ENCODE results near the gene PREP. TPM values are rescaled to one million over a fixed set of nuclear protein-coding genes. Genes with fewer than 3 reads are reported as not detected.

The PREP gene
- polyA plus RNA-seq (2013, experiment 1 of 2) = 74.9 TPM
- 72.8 TPM for polyA plus RNA-seq (2013, experiment 2 of 2)

- Histone ChIP-seq H3K23ac (ENCODE audit: low read length) (peak within 1 kb of the TSS; percentile 32), H2BK120ac (ENCODE audit: low read depth, low read length) (no peak within 1 kb of the TSS), H3K4me1 (ENCODE audit: control insufficient read depth, low read depth, low read length) (peaks cover 11% of the 10 kb centered on the region), H3K56ac (ENCODE audit: low read length) (peak within 1 kb of the TSS; percentile 97), H3K79me1 (ENCODE audit: low read length) (peaks cover 19% of the 10 kb centered on the region), H3K4ac (ENCODE audit: low read depth, low read length) (peak within 1 kb of the TSS; percentile 44), H3K36me3 (ENCODE audit: control insufficient read depth, insufficient read depth, low read length) (no peaks in the 10 kb centered on the region), H3K4me3 (ENCODE audit: low read length) (peak within 1 kb of the TSS; percentile 83), H3K18ac (ENCODE audit: low read length) (peak within 1 kb of the TSS; percentile 23), H3K27me3 (ENCODE audit: insufficient read depth, low read length, poor library complexity) (no peaks in the 10 kb centered on the region), H2BK5ac (ENCODE audit: low read length) (peak within 1 kb of the TSS; percentile 27), H4K5ac (ENCODE audit: low read length) (no peak within 1 kb of the TSS), H4K8ac (ENCODE audit: low read depth, low read length) (no peak within 1 kb of the TSS), H3K4me2 (ENCODE audit: low read length) (peak within 1 kb of the TSS; percentile 76), H3K27ac (ENCODE audit: low read depth, low read length) (peak within 1 kb of the TSS; percentile 52), H2AK5ac (ENCODE audit: low read length) (no peak within 1 kb of the TSS), H2BK15ac (replicated peaks; ENCODE audit: low read depth) (no peak within 1 kb of the TSS), H3K9ac (ENCODE audit: low read length) (peak within 1 kb of the TSS; percentile 87), H3K79me2 (ENCODE audit: control insufficient read depth, insufficient read depth, low read length) (peaks cover 33% of the 10 kb centered on the region)
- WGBS (ENCODE audit: extremely low coverage, insufficient coverage, low lambda C conversion rate) = no CpG with 5 or more reads among the region's 84 CpGs
- peak; percentile 89 for DNase-seq
These were observed at the start of gene PREP for GRCh38 chr6:105402939-105403935. TSS of gene PREP (minus strand) at chr6:105403082. CDS start at chr6:105402891, 191 bp downstream.

- Histone ChIP-seq H4K5ac (ENCODE audit: low read length) (no peak overlapping the region), H3K27me3 (ENCODE audit: insufficient read depth, low read length, poor library complexity) (no peaks in the 10 kb centered on the region), H3K79me2 (ENCODE audit: control insufficient read depth, insufficient read depth, low read length) (no peaks in the 10 kb centered on the region), H4K8ac (ENCODE audit: low read depth, low read length) (no peak overlapping the region), H3K4ac (ENCODE audit: low read depth, low read length) (no peak overlapping the region), H3K18ac (ENCODE audit: low read length) (no peak overlapping the region), H3K4me1 (ENCODE audit: control insufficient read depth, low read depth, low read length) (no peaks in the 10 kb centered on the region), H3K27ac (ENCODE audit: low read depth, low read length) (no peak overlapping the region), H3K4me2 (ENCODE audit: low read length) (no peak overlapping the region), H3K79me1 (ENCODE audit: low read length) (no peaks in the 10 kb centered on the region), H2BK120ac (ENCODE audit: low read depth, low read length) (no peak overlapping the region), H3K36me3 (ENCODE audit: control insufficient read depth, insufficient read depth, low read length) (no peaks in the 10 kb centered on the region), H2BK15ac (replicated peaks; ENCODE audit: low read depth) (no peak overlapping the region), H2BK5ac (ENCODE audit: low read length) (no peak overlapping the region), H3K4me3 (ENCODE audit: low read length) (no peak overlapping the region), H2AK5ac (ENCODE audit: low read length) (no peak overlapping the region), H3K56ac (ENCODE audit: low read length) (no peak overlapping the region), H3K9ac (ENCODE audit: low read length) (no peak overlapping the region), H3K23ac (ENCODE audit: low read length) (no peak overlapping the region)
- no peak for DNase-seq
- no CpG with 5 or more reads among the region's 2 CpGs for WGBS (ENCODE audit: extremely low coverage, insufficient coverage, low lambda C conversion rate)
These were observed 49.5 kb upstream of the PREP start for GRCh38 chr6:105452376-105452775.

GRCh38 chr6:105449756-105450390, 47.0 kb upstream of the PREP start:
- Histone ChIP-seq H3K9ac (ENCODE audit: low read length) (no peak overlapping the region), H3K27me3 (ENCODE audit: insufficient read depth, low read length, poor library complexity) (no peaks in the 10 kb centered on the region), H3K79me2 (ENCODE audit: control insufficient read depth, insufficient read depth, low read length) (no peaks in the 10 kb centered on the region), H3K56ac (ENCODE audit: low read length) (no peak overlapping the region), H2BK120ac (ENCODE audit: low read depth, low read length) (no peak overlapping the region), H3K4me1 (ENCODE audit: control insufficient read depth, low read depth, low read length) (no peaks in the 10 kb centered on the region), H2BK15ac (replicated peaks; ENCODE audit: low read depth) (no peak overlapping the region), H3K23ac (ENCODE audit: low read length) (no peak overlapping the region), H3K4ac (ENCODE audit: low read depth, low read length) (no peak overlapping the region), H3K79me1 (ENCODE audit: low read length) (no peaks in the 10 kb centered on the region), H4K8ac (ENCODE audit: low read depth, low read length) (no peak overlapping the region), H2AK5ac (ENCODE audit: low read length) (no peak overlapping the region), H4K5ac (ENCODE audit: low read length) (no peak overlapping the region), H3K4me2 (ENCODE audit: low read length) (no peak overlapping the region), H3K18ac (ENCODE audit: low read length) (no peak overlapping the region), H3K4me3 (ENCODE audit: low read length) (no peak overlapping the region), H2BK5ac (ENCODE audit: low read length) (no peak overlapping the region), H3K36me3 (ENCODE audit: control insufficient read depth, insufficient read depth, low read length) (no peaks in the 10 kb centered on the region), H3K27ac (ENCODE audit: low read depth, low read length) (no peak overlapping the region)
- peak; percentile 21 for DNase-seq
- no CpG with 5 or more reads among the region's 2 CpGs for WGBS (ENCODE audit: extremely low coverage, insufficient coverage, low lambda C conversion rate)

GRCh38 chr6:105445481-105445880, 42.6 kb upstream of the PREP start:
- Histone ChIP-seq H2BK15ac (replicated peaks; ENCODE audit: low read depth) (no peak overlapping the region), H2BK5ac (ENCODE audit: low read length) (no peak overlapping the region), H3K4me1 (ENCODE audit: control insufficient read depth, low read depth, low read length) (no peaks in the 10 kb centered on the region), H3K18ac (ENCODE audit: low read length) (no peak overlapping the region), H3K4ac (ENCODE audit: low read depth, low read length) (no peak overlapping the region), H2AK5ac (ENCODE audit: low read length) (no peak overlapping the region), H3K79me2 (ENCODE audit: control insufficient read depth, insufficient read depth, low read length) (no peaks in the 10 kb centered on the region), H4K8ac (ENCODE audit: low read depth, low read length) (no peak overlapping the region), H3K36me3 (ENCODE audit: control insufficient read depth, insufficient read depth, low read length) (no peaks in the 10 kb centered on the region), H3K27me3 (ENCODE audit: insufficient read depth, low read length, poor library complexity) (no peaks in the 10 kb centered on the region), H4K5ac (ENCODE audit: low read length) (no peak overlapping the region), H3K4me2 (ENCODE audit: low read length) (no peak overlapping the region), H2BK120ac (ENCODE audit: low read depth, low read length) (no peak overlapping the region), H3K9ac (ENCODE audit: low read length) (no peak overlapping the region), H3K23ac (ENCODE audit: low read length) (no peak overlapping the region), H3K56ac (ENCODE audit: low read length) (no peak overlapping the region), H3K4me3 (ENCODE audit: low read length) (no peak overlapping the region), H3K79me1 (ENCODE audit: low read length) (no peaks in the 10 kb centered on the region), H3K27ac (ENCODE audit: low read depth, low read length) (no peak overlapping the region)
- DNase-seq = no peak
- no CpG with 5 or more reads among the region's 1 CpG for WGBS (ENCODE audit: extremely low coverage, insufficient coverage, low lambda C conversion rate)

- H3K4me3 ChIP-seq (ENCODE audit: low read length) = no peak overlapping the region
- no peaks in the 10 kb centered on the region for H3K79me2 ChIP-seq (ENCODE audit: control insufficient read depth, insufficient read depth, low read length)
- no peak overlapping the region for H3K4me2 ChIP-seq (ENCODE audit: low read length)
- no peaks in the 10 kb centered on the region for H3K36me3 ChIP-seq (ENCODE audit: control insufficient read depth, insufficient read depth, low read length)
- H2BK15ac ChIP-seq (replicated peaks; ENCODE audit: low read depth) = no peak overlapping the region
- H4K5ac ChIP-seq (ENCODE audit: low read length) = no peak overlapping the region
- no peak overlapping the region for H2AK5ac ChIP-seq (ENCODE audit: low read length)
- H3K56ac ChIP-seq (ENCODE audit: low read length) = no peak overlapping the region
- no peaks in the 10 kb centered on the region for H3K79me1 ChIP-seq (ENCODE audit: low read length)
- DNase-seq = no peak
- H2BK120ac ChIP-seq (ENCODE audit: low read depth, low read length) = no peak overlapping the region
- no peak overlapping the region for H3K9ac ChIP-seq (ENCODE audit: low read length)
- H4K8ac ChIP-seq (ENCODE audit: low read depth, low read length) = no peak overlapping the region
- no peak overlapping the region for H2BK5ac ChIP-seq (ENCODE audit: low read length)
- WGBS (ENCODE audit: extremely low coverage, insufficient coverage, low lambda C conversion rate) = no CpG with 5 or more reads among the region's 6 CpGs
- no peak overlapping the region for H3K23ac ChIP-seq (ENCODE audit: low read length)
- H3K27me3 ChIP-seq (ENCODE audit: insufficient read depth, low read length, poor library complexity) = no peaks in the 10 kb centered on the region
- H3K27ac ChIP-seq (ENCODE audit: low read depth, low read length) = no peak overlapping the region
- no peaks in the 10 kb centered on the region for H3K4me1 ChIP-seq (ENCODE audit: control insufficient read depth, low read depth, low read length)
- no peak overlapping the region for H3K18ac ChIP-seq (ENCODE audit: low read length)
- H3K4ac ChIP-seq (ENCODE audit: low read depth, low read length) = no peak overlapping the region
These were observed 41.1 kb upstream of the PREP start for GRCh38 chr6:105443941-105444340.

All from mesendoderm (in vitro differentiated cells).